HepG2 (cell line): ENCODE measurements around the gene SPSB1. TPM values are rescaled to one million over a fixed set of nuclear protein-coding genes. Genes with fewer than 3 reads are reported as not detected.

Experiments used
- HHEX ChIP-seq: IDR thresholded peaks from 2 replicates; pipeline ENCODE4 v1.6.1; 2016; ENCODE audit warnings: control low read depth
- KAT7 ChIP-seq: IDR thresholded peaks from 2 replicates; pipeline ENCODE4 v1.6.1; 2018; ENCODE audit warnings: borderline replicate concordance, missing compliant biosample characterization
- KDM1A ChIP-seq: IDR thresholded peaks from 2 replicates; pipeline ENCODE4 v1.6.1; 2016; ENCODE audit warnings: missing compliant biosample characterization
- PCBP2 ChIP-seq: fragments of 200-400 bp; formaldehyde crosslinking; optimal IDR thresholded peaks from 2 replicates; pipeline ENCODE3; 2018; ENCODE audit warnings: low read length, low read depth; ENCODE audit not compliant: poor library complexity, severe bottlenecking
- RAD21 ChIP-seq: fragments of 450-650 bp; formaldehyde crosslinking; IDR thresholded peaks from 2 replicates; pipeline ENCODE4 v1.5.0; 2020; ENCODE audit warnings: mild to moderate bottlenecking
- SP140L ChIP-seq: sonication (generic); formaldehyde crosslinking; IDR thresholded peaks from 2 replicates; pipeline ENCODE4 v1.4.0; 2020; ENCODE audit warnings: missing genetic modification reagents, borderline replicate concordance
- TRIM24 ChIP-seq: sonication (generic); formaldehyde crosslinking; IDR thresholded peaks from 2 replicates; pipeline ENCODE4 v1.8.0; 2022; ENCODE audit warnings: mild to moderate bottlenecking, missing genetic modification reagents
- ZFP62 ChIP-seq: sonication (generic); formaldehyde crosslinking; IDR thresholded peaks from 2 replicates; pipeline ENCODE4 v1.4.0; 2020; ENCODE audit warnings: missing genetic modification reagents
- ZNF276 ChIP-seq: sonication (generic); formaldehyde crosslinking; IDR thresholded peaks from 2 replicates; pipeline ENCODE4 v1.4.0; 2020; ENCODE audit warnings: mild to moderate bottlenecking, low read depth, missing genetic modification reagents
- ZNF430 ChIP-seq: sonication (generic); formaldehyde crosslinking; IDR thresholded peaks from 2 replicates; pipeline ENCODE4 v1.9.0; 2021; ENCODE audit warnings: mild to moderate bottlenecking, missing genetic modification reagents
- ZNF660 ChIP-seq: sonication (generic); formaldehyde crosslinking; IDR thresholded peaks from 2 replicates; pipeline ENCODE4 v1.5.1; 2020; ENCODE audit warnings: mild to moderate bottlenecking, low read depth, missing genetic modification reagents, borderline replicate concordance
- ZNF800 ChIP-seq: sonication (generic); formaldehyde crosslinking; IDR thresholded peaks from 2 replicates; pipeline ENCODE4 v1.4.0; 2020; ENCODE audit warnings: missing genetic modification reagents
- polyA plus RNA-seq, 8 experiments: library from polyadenylated mRNA; depleted of rRNA in 3 of 8; stranded (reverse) in 7 of 8; unstranded in 1 of 8; fragments of >200 nt; fragmentation: Illumina TruSeq in 4 of 8; extraction: Trizol in 4 of 8; gene quantifications; 2 replicates each; pipeline versions ENCODE4 v1.2.1 to v1.2.3, GENCODE V29; 2011 to 2016; ENCODE audit warnings: low read depth in 4 of 8, missing spikeins in 1 of 8, mixed read lengths in 1 of 8; ENCODE audit not compliant: insufficient read depth in 1 of 8
- total RNA-seq, 5 experiments: library from RNA; depleted of rRNA; stranded (reverse); fragments of >200 nt; fragmentation: Illumina TruSeq; extraction: Trizol; gene quantifications; 2 replicates each; pipeline ENCODE4 v1.2.3, GENCODE V29; 2016; ENCODE audit warnings: low read depth in 1 of 5
- TF ChIP-seq, protein P1 (sequence below): IDR thresholded peaks from 2 replicates; pipeline ENCODE4 v1.6.1; 2012; ENCODE audit warnings: inconsistent platforms
- TF ChIP-seq, protein P2 (sequence below): sonication (generic); formaldehyde crosslinking; IDR thresholded peaks from 2 replicates; pipeline ENCODE4 v1.5.0; 2020; ENCODE audit warnings: mild to moderate bottlenecking, missing genetic modification reagents, borderline replicate concordance
- TF ChIP-seq, protein P3 (sequence below): sonication (generic); formaldehyde crosslinking; IDR thresholded peaks from 2 replicates; pipeline ENCODE4 v1.4.0; 2020; ENCODE audit warnings: missing genetic modification reagents, borderline replicate concordance

SPSB1 gene
- total and polyA plus RNA-seq, 2 of the 13 experiments (the other 11 are each of a cell fraction or from before 2014, with no cell fraction given) = 5.0 to 8.0 TPM

- no peak for TF ChIP-seq ZNF276 (CRISPR knock-in tag)
- no peak for TF ChIP-seq ZNF800 (CRISPR knock-in tag)
- 0 out of 2 replicates have a peak, but pooled peaks have one; percentile 74 for TF ChIP-seq KAT7
- no peak for TF ChIP-seq ZNF660 (CRISPR knock-in tag)
- 0 out of 2 replicates have a peak, but pooled peaks have one; percentile 49 for TF ChIP-seq ZNF430 (CRISPR knock-in tag)
- TF ChIP-seq, protein P1, sequence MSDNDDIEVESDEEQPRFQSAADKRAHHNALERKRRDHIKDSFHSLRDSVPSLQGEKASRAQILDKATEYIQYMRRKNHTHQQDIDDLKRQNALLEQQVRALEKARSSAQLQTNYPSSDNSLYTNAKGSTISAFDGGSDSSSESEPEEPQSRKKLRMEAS = peak; percentile 72
- no peak for TF ChIP-seq ZFP62 (CRISPR knock-in tag)
- TF ChIP-seq TRIM24 (CRISPR knock-in tag) = no peak
- no peak for TF ChIP-seq HHEX (CRISPR knock-in tag)
- TF ChIP-seq, protein P2, sequence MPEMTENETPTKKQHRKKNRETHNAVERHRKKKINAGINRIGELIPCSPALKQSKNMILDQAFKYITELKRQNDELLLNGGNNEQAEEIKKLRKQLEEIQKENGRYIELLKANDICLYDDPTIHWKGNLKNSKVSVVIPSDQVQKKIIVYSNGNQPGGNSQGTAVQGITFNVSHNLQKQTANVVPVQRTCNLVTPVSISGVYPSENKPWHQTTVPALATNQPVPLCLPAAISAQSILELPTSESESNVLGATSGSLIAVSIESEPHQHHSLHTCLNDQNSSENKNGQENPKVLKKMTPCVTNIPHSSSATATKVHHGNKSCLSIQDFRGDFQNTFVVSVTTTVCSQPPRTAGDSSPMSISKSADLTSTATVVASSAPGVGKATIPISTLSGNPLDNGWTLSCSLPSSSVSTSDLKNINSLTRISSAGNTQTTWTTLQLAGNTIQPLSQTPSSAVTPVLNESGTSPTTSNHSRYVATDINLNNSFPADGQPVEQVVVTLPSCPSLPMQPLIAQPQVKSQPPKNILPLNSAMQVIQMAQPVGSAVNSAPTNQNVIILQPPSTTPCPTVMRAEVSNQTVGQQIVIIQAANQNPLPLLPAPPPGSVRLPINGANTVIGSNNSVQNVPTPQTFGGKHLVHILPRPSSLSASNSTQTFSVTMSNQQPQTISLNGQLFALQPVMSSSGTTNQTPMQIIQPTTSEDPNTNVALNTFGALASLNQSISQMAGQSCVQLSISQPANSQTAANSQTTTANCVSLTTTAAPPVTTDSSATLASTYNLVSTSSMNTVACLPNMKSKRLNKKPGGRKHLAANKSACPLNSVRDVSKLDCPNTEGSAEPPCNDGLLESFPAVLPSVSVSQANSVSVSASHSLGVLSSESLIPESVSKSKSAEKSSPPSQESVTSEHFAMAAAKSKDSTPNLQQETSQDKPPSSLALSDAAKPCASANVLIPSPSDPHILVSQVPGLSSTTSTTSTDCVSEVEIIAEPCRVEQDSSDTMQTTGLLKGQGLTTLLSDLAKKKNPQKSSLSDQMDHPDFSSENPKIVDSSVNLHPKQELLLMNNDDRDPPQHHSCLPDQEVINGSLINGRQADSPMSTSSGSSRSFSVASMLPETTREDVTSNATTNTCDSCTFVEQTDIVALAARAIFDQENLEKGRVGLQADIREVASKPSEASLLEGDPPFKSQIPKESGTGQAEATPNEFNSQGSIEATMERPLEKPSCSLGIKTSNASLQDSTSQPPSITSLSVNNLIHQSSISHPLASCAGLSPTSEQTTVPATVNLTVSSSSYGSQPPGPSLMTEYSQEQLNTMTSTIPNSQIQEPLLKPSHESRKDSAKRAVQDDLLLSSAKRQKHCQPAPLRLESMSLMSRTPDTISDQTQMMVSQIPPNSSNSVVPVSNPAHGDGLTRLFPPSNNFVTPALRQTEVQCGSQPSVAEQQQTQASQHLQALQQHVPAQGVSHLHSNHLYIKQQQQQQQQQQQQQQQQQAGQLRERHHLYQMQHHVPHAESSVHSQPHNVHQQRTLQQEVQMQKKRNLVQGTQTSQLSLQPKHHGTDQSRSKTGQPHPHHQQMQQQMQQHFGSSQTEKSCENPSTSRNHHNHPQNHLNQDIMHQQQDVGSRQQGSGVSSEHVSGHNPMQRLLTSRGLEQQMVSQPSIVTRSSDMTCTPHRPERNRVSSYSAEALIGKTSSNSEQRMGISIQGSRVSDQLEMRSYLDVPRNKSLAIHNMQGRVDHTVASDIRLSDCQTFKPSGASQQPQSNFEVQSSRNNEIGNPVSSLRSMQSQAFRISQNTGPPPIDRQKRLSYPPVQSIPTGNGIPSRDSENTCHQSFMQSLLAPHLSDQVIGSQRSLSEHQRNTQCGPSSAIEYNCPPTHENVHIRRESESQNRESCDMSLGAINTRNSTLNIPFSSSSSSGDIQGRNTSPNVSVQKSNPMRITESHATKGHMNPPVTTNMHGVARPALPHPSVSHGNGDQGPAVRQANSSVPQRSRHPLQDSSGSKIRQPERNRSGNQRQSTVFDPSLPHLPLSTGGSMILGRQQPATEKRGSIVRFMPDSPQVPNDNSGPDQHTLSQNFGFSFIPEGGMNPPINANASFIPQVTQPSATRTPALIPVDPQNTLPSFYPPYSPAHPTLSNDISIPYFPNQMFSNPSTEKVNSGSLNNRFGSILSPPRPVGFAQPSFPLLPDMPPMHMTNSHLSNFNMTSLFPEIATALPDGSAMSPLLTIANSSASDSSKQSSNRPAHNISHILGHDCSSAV (CRISPR knock-in tag) = no peak
- no peak for TF ChIP-seq PCBP2
- TF ChIP-seq SP140L (CRISPR knock-in tag) = no peak
- TF ChIP-seq, protein P3, sequence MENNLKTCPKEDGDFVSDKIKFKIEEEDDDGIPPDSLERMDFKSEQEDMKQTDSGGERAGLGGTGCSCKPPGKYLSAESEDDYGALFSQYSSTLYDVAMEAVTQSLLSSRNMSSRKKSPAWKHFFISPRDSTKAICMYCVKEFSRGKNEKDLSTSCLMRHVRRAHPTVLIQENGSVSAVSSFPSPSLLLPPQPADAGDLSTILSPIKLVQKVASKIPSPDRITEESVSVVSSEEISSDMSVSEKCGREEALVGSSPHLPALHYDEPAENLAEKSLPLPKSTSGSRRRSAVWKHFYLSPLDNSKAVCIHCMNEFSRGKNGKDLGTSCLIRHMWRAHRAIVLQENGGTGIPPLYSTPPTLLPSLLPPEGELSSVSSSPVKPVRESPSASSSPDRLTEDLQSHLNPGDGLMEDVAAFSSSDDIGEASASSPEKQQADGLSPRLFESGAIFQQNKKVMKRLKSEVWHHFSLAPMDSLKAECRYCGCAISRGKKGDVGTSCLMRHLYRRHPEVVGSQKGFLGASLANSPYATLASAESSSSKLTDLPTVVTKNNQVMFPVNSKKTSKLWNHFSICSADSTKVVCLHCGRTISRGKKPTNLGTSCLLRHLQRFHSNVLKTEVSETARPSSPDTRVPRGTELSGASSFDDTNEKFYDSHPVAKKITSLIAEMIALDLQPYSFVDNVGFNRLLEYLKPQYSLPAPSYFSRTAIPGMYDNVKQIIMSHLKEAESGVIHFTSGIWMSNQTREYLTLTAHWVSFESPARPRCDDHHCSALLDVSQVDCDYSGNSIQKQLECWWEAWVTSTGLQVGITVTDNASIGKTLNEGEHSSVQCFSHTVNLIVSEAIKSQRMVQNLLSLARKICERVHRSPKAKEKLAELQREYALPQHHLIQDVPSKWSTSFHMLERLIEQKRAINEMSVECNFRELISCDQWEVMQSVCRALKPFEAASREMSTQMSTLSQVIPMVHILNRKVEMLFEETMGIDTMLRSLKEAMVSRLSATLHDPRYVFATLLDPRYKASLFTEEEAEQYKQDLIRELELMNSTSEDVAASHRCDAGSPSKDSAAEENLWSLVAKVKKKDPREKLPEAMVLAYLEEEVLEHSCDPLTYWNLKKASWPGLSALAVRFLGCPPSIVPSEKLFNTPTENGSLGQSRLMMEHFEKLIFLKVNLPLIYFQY = peak; percentile 75; the same call in 1 of the 2 replicates
- TF ChIP-seq RAD21 (CRISPR knock-in tag) = 0 out of 2 replicates have a peak, but pooled peaks have one; percentile 9
- no peak for TF ChIP-seq KDM1A (CRISPR knock-in tag)
Measured at GRCh38 chr1:9249263-9249533, 43.5 kb upstream of the SPSB1 start (continued).
